Measurements from ENCODE around the gene LDLR. TPM values are rescaled to one million over a fixed set of nuclear protein-coding genes. Genes with fewer than 3 reads are reported as not detected.
A peak's percentile ranks its signal among the peaks of the same experiment; 100 is the strongest.

LDLR gene
- total and polyA plus RNA-seq, 2 donors (not counting 3 experiments of a cell fraction or from before 2014, with no cell fraction given), result 142 to 174 TPM

GRCh38 chr19:11165486-11166030 is 76.3 kb downstream of the LDLR start:
- intact Hi-C loops (cut with micrococcal nuclease), result no loop called here
- peak overlapping the region; percentile 35 for H3K27ac ChIP-seq (ENCODE audit: insufficient read depth, low read depth, low read length)
- H4K20me1 ChIP-seq (replicated peaks; ENCODE audit: control insufficient read depth, extremely low read depth, insufficient read depth, low read length), result no peaks in the 10 kb centered on the region
- H3K27me3 ChIP-seq (ENCODE audit: control insufficient read depth in 2 of 2, insufficient read depth in 2 of 2, low read length in 2 of 2), result no peaks in the 10 kb centered on the region
- ChIA-PET POLR2A (no interaction called here), CTCF (interaction anchor here (1.0 to 3.1 kb wide), 3 partner anchors 23 to 39 kb away, joined by 5 to 10 read pairs (median 5); no protein-coding TSS in a partner anchor)
- peaks cover 27% of the 10 kb centered on the region for H3K4me1 ChIP-seq (ENCODE audit: control insufficient read depth, extremely low read depth, insufficient read depth, low read length)
- H3K4me2 ChIP-seq (ENCODE audit: insufficient read depth, low read length), result no peak overlapping the region
- DNase-seq (ENCODE audit: low read depth, low spot score) (no peak), FAIRE-seq (no peak)
- no peaks in the 10 kb centered on the region for H3K79me2 ChIP-seq (ENCODE audit: control insufficient read depth, insufficient read depth, low read length)
- no peaks in the 10 kb centered on the region for H3K9me3 ChIP-seq (replicated peaks; ENCODE audit: control insufficient read depth, insufficient read depth, low read length)
- no TSS peak for BruUV-seq (replicated peaks)
- dilution Hi-C loops (cut with MboI; ENCODE audit: extremely low pct_ligation_motif_present, low sequenced_read_pairs), result no loop called here
- peaks cover 7 to 13% of the 10 kb centered on the region in 2 experiments for H3K36me3 ChIP-seq (ENCODE audit: control insufficient read depth in 2 of 2, extremely low read depth in 1 of 2, insufficient read depth in 2 of 2, low read length in 2 of 2)
- TF ChIP-seq JUN (IDR thresholded peaks at IDR 0.05; ENCODE audit: borderline replicate concordance, insufficient read depth, insufficient read length, low read depth), result no peak
- TF ChIP-seq MYC (IDR thresholded peaks at IDR 0.05; ENCODE audit: low read depth, low read length), result no peak
- TF ChIP-seq POLR2A (IDR thresholded peaks at IDR 0.05; ENCODE audit: low read depth, low read length), result no peak
- no peak for TF ChIP-seq POLR2AphosphoS5 (IDR thresholded peaks at IDR 0.05; ENCODE audit: insufficient read depth, low read depth, low read length)
- no peak for TF ChIP-seq CTCF (IDR thresholded peaks at IDR 0.05; ENCODE audit: extremely low read depth in 1 of 2, insufficient read depth in 1 of 2, low read depth in 1 of 2, low read length in 2 of 2)
- TF ChIP-seq EZH2 (IDR thresholded peaks at IDR 0.05; ENCODE audit: borderline replicate concordance, low read depth, low read length, severe bottlenecking), result no peak
- no peak for TF ChIP-seq MAX (IDR thresholded peaks at IDR 0.05; ENCODE audit: insufficient read depth, insufficient read length)
- no peak overlapping the region for H3K4me3 ChIP-seq (replicated peaks in 1 of 3; ENCODE audit: insufficient read depth in 1 of 3, low read depth in 1 of 3, low read length in 3 of 3)
- H3K9me1 ChIP-seq (replicated peaks; ENCODE audit: control insufficient read depth, extremely low read depth, insufficient read depth, low read length), result no peaks in the 10 kb centered on the region
- H2AFZ ChIP-seq (ENCODE audit: low read depth, low read length), result no peak overlapping the region
- no peak overlapping the region for H3K9ac ChIP-seq (replicated peaks; ENCODE audit: extremely low read depth, insufficient read depth, low read length)

All from endothelial cell of umbilical vein (primary cell).